ENCODE results near the gene LRRC55. TPM values are rescaled to one million over a fixed set of nuclear protein-coding genes. Genes with fewer than 3 reads are reported as not detected.

Gene LRRC55
- total RNA-seq, 1 donor from 2014 or later: 0.72 TPM

- DNase-seq: peak; percentile 24
Measured at GRCh38 chr11:57203882-57204480, 22.2 kb downstream of the LRRC55 start.

GRCh38 chr11:57205041-57205641 lies 23.4 kb downstream of the LRRC55 start:
- peak; percentile 61 for DNase-seq

- DNase-seq: no peak
Measured at GRCh38 chr11:57207168-57207567, 25.4 kb downstream of the LRRC55 start.

GRCh38 chr11:57210781-57211180 lies 29.0 kb downstream of the LRRC55 start:
- DNase-seq: no peak

- DNase-seq: peak; percentile 81
Measured at GRCh38 chr11:57213342-57214097, 31.8 kb downstream of the LRRC55 start.

- peak; percentile 43 for DNase-seq
Measured at GRCh38 chr11:57214098-57214417, 32.3 kb downstream of the LRRC55 start.

- peak; percentile 56 for DNase-seq
Measured at GRCh38 chr11:57214494-57214893, 32.7 kb downstream of the LRRC55 start.

GRCh38 chr11:57216463-57216862 lies 34.7 kb downstream of the LRRC55 start:
- no peak for DNase-seq

GRCh38 chr11:57217053-57217452 lies 35.3 kb downstream of the LRRC55 start:
- no peak for DNase-seq

- peak; percentile 30 for DNase-seq
Measured at GRCh38 chr11:57219021-57219627, 37.4 kb downstream of the LRRC55 start.

GRCh38 chr11:57222239-57222638 lies 40.5 kb downstream of the LRRC55 start:
- DNase-seq: no peak

GRCh38 chr11:57223601-57224000 lies 41.8 kb downstream of the LRRC55 start:
- DNase-seq: no peak

GRCh38 chr11:57224128-57224527 lies 42.4 kb downstream of the LRRC55 start:
- DNase-seq: no peak

GRCh38 chr11:57224537-57224936 lies 42.8 kb downstream of the LRRC55 start:
- no peak for DNase-seq

- DNase-seq: no peak
Measured at GRCh38 chr11:57228600-57228999, 46.8 kb downstream of the LRRC55 start.

- DNase-seq: no peak
Measured at GRCh38 chr11:57230316-57230715, 48.6 kb downstream of the LRRC55 start.

- no peak for DNase-seq
Measured at GRCh38 chr11:57230791-57231538, 49.2 kb downstream of the LRRC55 start.

- DNase-seq: no peak
Measured at GRCh38 chr11:57231539-57232253, 49.9 kb downstream of the LRRC55 start.

- DNase-seq: no peak
Measured at GRCh38 chr11:57233702-57234101, 51.9 kb downstream of the LRRC55 start.

- no peak for DNase-seq
Measured at GRCh38 chr11:57235761-57236703, 54.3 kb downstream of the LRRC55 start.

All from tongue (tissue), 2 donors.